HepG2 (cell line): Measurements from ENCODE around the gene ZNF22. TPM values are rescaled to one million over a fixed set of nuclear protein-coding genes. Genes with fewer than 3 reads are reported as not detected.

ENCODE experiments used
- ARID4A ChIP-seq: sonication (generic); formaldehyde crosslinking; IDR thresholded peaks from 2 replicates; pipeline ENCODE4 v1.5.0; 2020; ENCODE audit warnings: mild to moderate bottlenecking, missing genetic modification reagents, borderline replicate concordance
- FOXK2 ChIP-seq: fragments of 450-650 bp; IDR thresholded peaks from 2 replicates; pipeline ENCODE4 v1.6.1; 2016
- HNRNPLL ChIP-seq: fragments of 200-400 bp; formaldehyde crosslinking; IDR thresholded peaks from 2 replicates; pipeline ENCODE4 v1.6.1; 2017; ENCODE audit warnings: mild to moderate bottlenecking, low read depth, low read length; ENCODE audit not compliant: poor library complexity, severe bottlenecking
- KLF12 ChIP-seq: sonication (generic); formaldehyde crosslinking; IDR thresholded peaks from 2 replicates; pipeline ENCODE4 v1.4.0; 2020; ENCODE audit warnings: missing genetic modification reagents, borderline replicate concordance
- KLF9 ChIP-seq: IDR thresholded peaks from 2 replicates; pipeline ENCODE4 v1.6.1; 2016; ENCODE audit warnings: low read depth
- MTF1 ChIP-seq: sonication (generic); formaldehyde crosslinking; IDR thresholded peaks from 2 replicates; pipeline ENCODE4 v1.5.0; 2020; ENCODE audit warnings: missing genetic modification reagents
- PAF1 ChIP-seq: IDR thresholded peaks from 2 replicates; pipeline ENCODE4 v1.6.1; 2016; ENCODE audit warnings: missing genetic modification reagents, missing compliant biosample characterization
- PITX1 ChIP-seq: sonication (generic); formaldehyde crosslinking; IDR thresholded peaks from 2 replicates; pipeline ENCODE4 v1.5.1; 2020; ENCODE audit warnings: mild to moderate bottlenecking, missing genetic modification reagents
- POGZ ChIP-seq: sonication (generic); formaldehyde crosslinking; IDR thresholded peaks from 2 replicates; pipeline ENCODE4 v1.4.0; 2020; ENCODE audit warnings: mild to moderate bottlenecking, missing genetic modification reagents
- PRPF4 ChIP-seq: fragments of 200-400 bp; formaldehyde crosslinking; IDR thresholded peaks from 2 replicates; pipeline ENCODE4 v1.6.1; 2016; ENCODE audit warnings: low read length, low read depth; ENCODE audit not compliant: poor library complexity, severe bottlenecking
- RBAK ChIP-seq: sonication (generic); formaldehyde crosslinking; IDR thresholded peaks from 2 replicates; pipeline ENCODE4 v1.5.1; 2020; ENCODE audit warnings: mild to moderate bottlenecking, missing genetic modification reagents
- REPIN1 ChIP-seq: sonication (generic); formaldehyde crosslinking; IDR thresholded peaks from 2 replicates; pipeline ENCODE4 v1.8.0; 2022; ENCODE audit warnings: missing genetic modification reagents, low read depth, mild to moderate bottlenecking, borderline replicate concordance
- SIN3B ChIP-seq: fragments of 150-350 bp; IDR thresholded peaks from 2 replicates; pipeline ENCODE4 v1.6.1; 2014; ENCODE audit warnings: low read length
- SMAD3 ChIP-seq: sonication (generic); formaldehyde crosslinking; IDR thresholded peaks from 2 replicates; pipeline ENCODE4 v1.4.0; 2020; ENCODE audit warnings: missing genetic modification reagents
- TGIF2 ChIP-seq: IDR thresholded peaks from 2 replicates; pipeline ENCODE4 v1.6.1; 2016; ENCODE audit warnings: control low read depth, missing compliant biosample characterization
- ZFY ChIP-seq: sonication (generic); formaldehyde crosslinking; IDR thresholded peaks from 2 replicates; pipeline ENCODE4 v1.4.0; 2020; ENCODE audit warnings: missing genetic modification reagents
- ZNF232 ChIP-seq: sonication (generic); formaldehyde crosslinking; IDR thresholded peaks from 2 replicates; pipeline ENCODE4 v1.4.0; 2020; ENCODE audit warnings: missing genetic modification reagents, borderline replicate concordance
- ZNF326 ChIP-seq: sonication (generic); formaldehyde crosslinking; IDR thresholded peaks from 2 replicates; pipeline ENCODE4 v1.4.0; 2020; ENCODE audit warnings: missing genetic modification reagents, borderline replicate concordance
- ZNF776 ChIP-seq: sonication (generic); formaldehyde crosslinking; IDR thresholded peaks from 2 replicates; pipeline ENCODE4 v1.4.0; 2020; ENCODE audit warnings: mild to moderate bottlenecking, missing genetic modification reagents
- polyA plus RNA-seq, 8 experiments: library from polyadenylated mRNA; depleted of rRNA in 3 of 8; stranded (reverse) in 7 of 8; unstranded in 1 of 8; fragments of >200 nt; fragmentation: Illumina TruSeq in 4 of 8; extraction: Trizol in 4 of 8; gene quantifications; 2 replicates each; pipeline versions ENCODE4 v1.2.1 to v1.2.3, GENCODE V29; 2011 to 2016; ENCODE audit warnings: low read depth in 4 of 8, missing spikeins in 1 of 8, mixed read lengths in 1 of 8; ENCODE audit not compliant: insufficient read depth in 1 of 8
- total RNA-seq, 5 experiments: library from RNA; depleted of rRNA; stranded (reverse); fragments of >200 nt; fragmentation: Illumina TruSeq; extraction: Trizol; gene quantifications; 2 replicates each; pipeline ENCODE4 v1.2.3, GENCODE V29; 2016; ENCODE audit warnings: low read depth in 1 of 5
- TF ChIP-seq, protein P1 (sequence below): sonication (generic); formaldehyde crosslinking; IDR thresholded peaks from 2 replicates; pipeline ENCODE4 v1.4.0; 2020; ENCODE audit warnings: missing genetic modification reagents, low read depth, mild to moderate bottlenecking, borderline replicate concordance
- TF ChIP-seq, protein P2 (sequence below): sonication (generic); formaldehyde crosslinking; IDR thresholded peaks from 2 replicates; pipeline ENCODE4 v1.4.0; 2020; ENCODE audit warnings: low read depth, mild to moderate bottlenecking, missing genetic modification reagents
- TF ChIP-seq, protein P3 (sequence below), 2 experiments: fragments of 450-650 bp in 1 of 2; sonication (generic) in 1 of 2; formaldehyde crosslinking; IDR thresholded peaks; 2 replicates each; pipeline versions ENCODE4 v1.5.0 to v1.8.0; 2020 to 2022; ENCODE audit warnings: mild to moderate bottlenecking in 1 of 2, missing genetic modification reagents in 1 of 2

The ZNF22 gene
- total and polyA plus RNA-seq, 2 of the 13 experiments (the other 11 are each of a cell fraction or from before 2014, with no cell fraction given), result 0.40 to 1.3 TPM

DNA sequence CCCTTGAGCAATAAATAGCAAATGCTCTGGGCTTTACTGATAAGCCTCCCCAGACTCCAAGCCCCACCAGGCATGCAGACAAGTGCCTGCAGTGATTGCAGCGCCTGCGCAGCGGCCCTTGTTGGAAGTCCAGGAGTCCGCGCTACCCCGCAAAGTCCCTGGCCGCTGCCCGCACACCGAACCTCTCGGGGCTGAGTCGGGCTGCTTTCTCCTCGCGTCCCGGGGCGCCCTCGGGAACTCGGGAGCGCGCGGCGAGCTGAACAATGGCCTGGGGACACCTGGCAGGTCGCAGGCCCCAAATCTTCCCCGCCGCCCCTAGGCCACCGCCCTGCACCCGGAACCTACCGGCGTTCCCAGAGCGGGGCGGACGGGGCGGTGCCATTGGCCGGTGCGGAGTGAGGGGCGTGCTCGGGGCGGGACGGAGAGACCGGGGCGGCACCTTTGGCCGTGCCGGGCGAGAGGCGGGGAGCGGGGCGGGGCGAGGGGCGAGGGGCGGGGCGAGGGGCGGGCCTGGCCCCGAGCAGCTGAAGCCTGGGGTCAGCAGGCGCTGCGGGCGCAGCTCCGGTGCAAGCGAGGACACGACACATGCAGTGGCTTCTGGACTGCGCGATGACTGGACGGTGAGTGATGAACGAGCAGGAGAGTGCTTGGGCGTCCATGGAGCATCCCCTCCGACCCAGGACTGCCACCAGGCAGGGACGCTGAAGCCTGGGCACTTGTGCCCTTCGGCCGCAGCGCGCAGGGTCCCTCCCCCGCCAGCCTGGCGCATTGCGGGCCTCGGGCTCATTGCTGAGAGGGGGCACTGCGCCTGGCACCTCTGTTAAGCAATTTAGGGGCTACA is 41.3 kb upstream of the ZNF22 start, which contains the start of gene RASSF4 (continued):
- TF ChIP-seq, protein P1, sequence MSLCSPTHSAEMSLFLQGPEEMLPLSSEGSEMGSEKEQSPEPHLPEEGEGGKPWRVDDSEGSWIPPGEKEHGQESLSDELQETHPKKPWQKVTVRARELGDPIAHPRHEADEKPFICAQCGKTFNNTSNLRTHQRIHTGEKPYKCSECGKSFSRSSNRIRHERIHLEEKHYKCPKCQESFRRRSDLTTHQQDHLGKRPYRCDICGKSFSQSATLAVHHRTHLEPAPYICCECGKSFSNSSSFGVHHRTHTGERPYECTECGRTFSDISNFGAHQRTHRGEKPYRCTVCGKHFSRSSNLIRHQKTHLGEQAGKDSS (CRISPR knock-in tag), result 0 out of 2 replicates have a peak, but pooled peaks have one; percentile 16
- TF ChIP-seq REPIN1 (CRISPR knock-in tag) (peak; percentile 67; the same call in 1 of the 2 replicates), PRPF4 (no peak), HNRNPLL (peak; percentile 85), ZFY (CRISPR knock-in tag) (peak; percentile 97), MTF1 (CRISPR knock-in tag) (no peak; the same call in 1 of the 2 replicates), SIN3B (no peak), ZNF326 (CRISPR knock-in tag) (no peak), ZNF232 (CRISPR knock-in tag) (0 out of 2 replicates have a peak, but pooled peaks have one; percentile 49), FOXK2 (no peak), KLF9 (0 out of 2 replicates have a peak, but pooled peaks have one; percentile 15), PITX1 (CRISPR knock-in tag) (peak; percentile 53; the same call in 1 of the 2 replicates), RBAK (CRISPR knock-in tag) (no peak), POGZ (peak; percentile 67; the same call in 1 of the 2 replicates), TGIF2 (CRISPR knock-in tag) (no peak), KLF12 (CRISPR knock-in tag) (peak; percentile 91; the same call in 1 of the 2 replicates), PAF1 (CRISPR knock-in tag) (no peak), ARID4A (peak; percentile 85), SMAD3 (0 out of 2 replicates have a peak, but pooled peaks have one; percentile 61), ZNF776 (peak; percentile 36; the same call in 1 of the 2 replicates)
- TF ChIP-seq, protein P2, sequence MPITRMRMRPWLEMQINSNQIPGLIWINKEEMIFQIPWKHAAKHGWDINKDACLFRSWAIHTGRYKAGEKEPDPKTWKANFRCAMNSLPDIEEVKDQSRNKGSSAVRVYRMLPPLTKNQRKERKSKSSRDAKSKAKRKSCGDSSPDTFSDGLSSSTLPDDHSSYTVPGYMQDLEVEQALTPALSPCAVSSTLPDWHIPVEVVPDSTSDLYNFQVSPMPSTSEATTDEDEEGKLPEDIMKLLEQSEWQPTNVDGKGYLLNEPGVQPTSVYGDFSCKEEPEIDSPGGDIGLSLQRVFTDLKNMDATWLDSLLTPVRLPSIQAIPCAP, result no peak
- TF ChIP-seq, protein P3, sequence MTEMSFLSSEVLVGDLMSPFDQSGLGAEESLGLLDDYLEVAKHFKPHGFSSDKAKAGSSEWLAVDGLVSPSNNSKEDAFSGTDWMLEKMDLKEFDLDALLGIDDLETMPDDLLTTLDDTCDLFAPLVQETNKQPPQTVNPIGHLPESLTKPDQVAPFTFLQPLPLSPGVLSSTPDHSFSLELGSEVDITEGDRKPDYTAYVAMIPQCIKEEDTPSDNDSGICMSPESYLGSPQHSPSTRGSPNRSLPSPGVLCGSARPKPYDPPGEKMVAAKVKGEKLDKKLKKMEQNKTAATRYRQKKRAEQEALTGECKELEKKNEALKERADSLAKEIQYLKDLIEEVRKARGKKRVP (CRISPR knock-in tag; IDR thresholded peaks at IDR 0.05), result no peak; a peak in 1 of 4 replicates
